ENCODE data around the gene AUP1. TPM values are rescaled to one million over a fixed set of nuclear protein-coding genes. Genes with fewer than 3 reads are reported as not detected.

Gene AUP1
- total and polyA plus RNA-seq, 2 of the 4 experiments (the other 2 are of a cell fraction), result 47.5 to 100.0 TPM

DNA sequence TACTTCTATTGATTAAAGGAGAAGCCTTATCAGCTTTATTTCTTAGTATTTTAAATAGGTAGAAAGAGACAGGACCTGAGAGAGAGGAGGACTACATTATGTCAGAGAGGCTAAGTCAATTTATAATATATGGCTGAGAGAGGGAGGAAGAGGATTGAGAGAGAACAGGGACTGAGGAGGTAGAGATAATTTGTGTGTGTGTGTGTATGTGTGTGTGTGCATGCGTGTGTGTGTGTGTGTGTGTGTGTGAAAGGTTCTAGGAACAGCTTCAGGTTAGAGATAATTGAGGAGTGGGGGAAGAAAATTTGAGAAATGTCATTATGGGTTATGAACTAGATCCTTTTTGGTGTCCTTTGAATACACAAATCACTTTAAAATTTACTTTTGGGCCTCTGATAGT lies 40.2 kb upstream of the AUP1 start:
- no peak overlapping the region for H4K8ac ChIP-seq (ENCODE audit: low read depth in 2 of 2, low read length in 2 of 2)
- H2AFZ ChIP-seq (replicated peaks; ENCODE audit: low read length, poor library complexity), result no peak overlapping the region
- H2BK5ac ChIP-seq (ENCODE audit: low read depth, low read length, poor library complexity, severe bottlenecking), result peak overlapping the region; percentile 63
- no peak for ATAC-seq (ENCODE audit: low read depth)
- ChIA-PET POLR2A (ENCODE audit: unreplicated experiment) (no interaction called here), CTCF (no interaction called here)
- H2BK20ac ChIP-seq (ENCODE audit: low read depth, low read length), result no peak overlapping the region
- no peak overlapping the region for H3K9ac ChIP-seq (ENCODE audit: low read depth, low read length)
- WGBS, 2 experiments (ENCODE audit: extremely low coverage in 2 of 2, insufficient read length in 1 of 2), result no CpG with 5 or more reads among the region's 1 CpG
- no peaks in the 10 kb centered on the region for H3K9me3 ChIP-seq (ENCODE audit: control insufficient read depth, insufficient read depth, low read length)
- H3K9me1 ChIP-seq (ENCODE audit: insufficient read depth, low read length), result peaks cover 17% of the 10 kb centered on the region
- no peak overlapping the region for H2AK9ac ChIP-seq (replicated peaks; ENCODE audit: low read depth, low read length, poor library complexity)
- H3K56ac ChIP-seq (ENCODE audit: extremely low read depth, insufficient read depth, low read length), result no peak overlapping the region
- H3K27ac ChIP-seq (ENCODE audit: insufficient read depth, low read length), result no peak overlapping the region
- H4K5ac ChIP-seq (ENCODE audit: low read depth, low read length), result no peak overlapping the region
- H2BK120ac ChIP-seq (ENCODE audit: low read depth, low read length), result peak overlapping the region; percentile 19; the same call in 1 of the 2 replicates
- H4K91ac ChIP-seq (ENCODE audit: insufficient read depth, low read depth, low read length), result no peak overlapping the region; the same call in 1 of the 2 replicates
- TF ChIP-seq FOS (IDR thresholded peaks at IDR 0.05; ENCODE audit: low read depth, low read length) (no peak), CEBPB (IDR thresholded peaks at IDR 0.05; ENCODE audit: low read depth, low read length) (no peak), MXI1 (IDR thresholded peaks at IDR 0.05; ENCODE audit: borderline replicate concordance, low read depth, low read length) (no peak), RCOR1 (IDR thresholded peaks at IDR 0.05; ENCODE audit: insufficient replicate concordance, low read length) (no peak), CHD1 (IDR thresholded peaks at IDR 0.05; ENCODE audit: low read depth, low read length) (no peak)
- TF ChIP-seq, protein P1, sequence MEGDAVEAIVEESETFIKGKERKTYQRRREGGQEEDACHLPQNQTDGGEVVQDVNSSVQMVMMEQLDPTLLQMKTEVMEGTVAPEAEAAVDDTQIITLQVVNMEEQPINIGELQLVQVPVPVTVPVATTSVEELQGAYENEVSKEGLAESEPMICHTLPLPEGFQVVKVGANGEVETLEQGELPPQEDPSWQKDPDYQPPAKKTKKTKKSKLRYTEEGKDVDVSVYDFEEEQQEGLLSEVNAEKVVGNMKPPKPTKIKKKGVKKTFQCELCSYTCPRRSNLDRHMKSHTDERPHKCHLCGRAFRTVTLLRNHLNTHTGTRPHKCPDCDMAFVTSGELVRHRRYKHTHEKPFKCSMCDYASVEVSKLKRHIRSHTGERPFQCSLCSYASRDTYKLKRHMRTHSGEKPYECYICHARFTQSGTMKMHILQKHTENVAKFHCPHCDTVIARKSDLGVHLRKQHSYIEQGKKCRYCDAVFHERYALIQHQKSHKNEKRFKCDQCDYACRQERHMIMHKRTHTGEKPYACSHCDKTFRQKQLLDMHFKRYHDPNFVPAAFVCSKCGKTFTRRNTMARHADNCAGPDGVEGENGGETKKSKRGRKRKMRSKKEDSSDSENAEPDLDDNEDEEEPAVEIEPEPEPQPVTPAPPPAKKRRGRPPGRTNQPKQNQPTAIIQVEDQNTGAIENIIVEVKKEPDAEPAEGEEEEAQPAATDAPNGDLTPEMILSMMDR (conservative IDR thresholded peaks at IDR 0.05; ENCODE audit: low read depth, low read length), result no peak
- TF ChIP-seq, protein P2, sequence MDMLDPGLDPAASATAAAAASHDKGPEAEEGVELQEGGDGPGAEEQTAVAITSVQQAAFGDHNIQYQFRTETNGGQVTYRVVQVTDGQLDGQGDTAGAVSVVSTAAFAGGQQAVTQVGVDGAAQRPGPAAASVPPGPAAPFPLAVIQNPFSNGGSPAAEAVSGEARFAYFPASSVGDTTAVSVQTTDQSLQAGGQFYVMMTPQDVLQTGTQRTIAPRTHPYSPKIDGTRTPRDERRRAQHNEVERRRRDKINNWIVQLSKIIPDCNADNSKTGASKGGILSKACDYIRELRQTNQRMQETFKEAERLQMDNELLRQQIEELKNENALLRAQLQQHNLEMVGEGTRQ (IDR thresholded peaks at IDR 0.05; ENCODE audit: low read depth, low read length), result no peak
- H3K36me3 ChIP-seq (ENCODE audit: control insufficient read depth, insufficient read depth, low read length), result no peaks in the 10 kb centered on the region
- no peak overlapping the region; the same call in 1 of the 2 replicates for H3K18ac ChIP-seq (ENCODE audit: low read depth, low read length)
- H3K4me2 ChIP-seq (ENCODE audit: low read depth, low read length), result no peak overlapping the region
- intact Hi-C loops (cut with micrococcal nuclease) (no loop called here), dilution Hi-C loops (cut with HindIII; ENCODE audit: low sequenced_read_pairs, unreplicated experiment) (no loop called here), in situ Hi-C loops (cut with MboI; ENCODE audit: low sequenced_read_pairs) (no loop called here)
- H4K20me1 ChIP-seq (ENCODE audit: insufficient read depth, low read length), result no peaks in the 10 kb centered on the region
- H3K4me1 ChIP-seq (ENCODE audit: control insufficient read depth, insufficient read depth, low read length), result peaks cover 13% of the 10 kb centered on the region
- H2AK5ac ChIP-seq (ENCODE audit: low read depth, low read length), result peak overlapping the region; percentile 72
- 0 out of 2 replicates have a peak overlapping the region, but pooled peaks have one; percentile 10 for H3K4ac ChIP-seq (ENCODE audit: low read depth, low read length)
- BruUV-seq (replicated peaks), result no TSS peak
- DNase-seq, result no peak
- no peaks in the 10 kb centered on the region for H3K27me3 ChIP-seq (ENCODE audit: control insufficient read depth, insufficient read depth, low read length)
- H3K79me1 ChIP-seq (ENCODE audit: low read depth in 1 of 2, low read length in 2 of 2), result no peaks in the 10 kb centered on the region
- no peak overlapping the region for H2BK15ac ChIP-seq (ENCODE audit: low read depth, low read length)
- H3K4me3 ChIP-seq (ENCODE audit: insufficient read depth, low read depth, low read length), result no peak overlapping the region
- H3K14ac ChIP-seq (replicated peaks; ENCODE audit: low read depth, low read length), result no peak overlapping the region
- H3K23ac ChIP-seq (ENCODE audit: low read depth, low read length), result no peak overlapping the region

Data from IMR-90 (cell line).